Endodermal cell (in vitro differentiated cells): ENCODE results near the gene DDHD1. TPM values are rescaled to one million over a fixed set of nuclear protein-coding genes. Genes with fewer than 3 reads are reported as not detected.

Experiments
- DNase-seq: peaks from one replicate; pipeline ENCODE4 v3.0.0-alpha.2; 2017
- H3K27ac ChIP-seq: 2 replicates; pipeline ENCODE4 v1.5.1; 2013; ENCODE audit warnings: mild to moderate bottlenecking, low read depth, low read length, moderate library complexity
- H3K27me3 ChIP-seq: 2 replicates; pipeline ENCODE4 v1.6.1; 2013; ENCODE audit warnings: mild to moderate bottlenecking, low read length, moderate library complexity; ENCODE audit not compliant: insufficient read depth, control insufficient read depth, poor library complexity, severe bottlenecking
- H3K36me3 ChIP-seq: 2 replicates; pipeline ENCODE4 v1.7.0; 2013; ENCODE audit warnings: mild to moderate bottlenecking, low read length, moderate library complexity; ENCODE audit not compliant: control insufficient read depth, insufficient read depth
- H3K4me1 ChIP-seq: one replicate; pipeline ENCODE4 v1.7.0; 2013; ENCODE audit warnings: low read length; ENCODE audit not compliant: control insufficient read depth, insufficient read depth
- H3K4me3 ChIP-seq: 2 replicates; pipeline ENCODE4 v1.5.1; 2013; ENCODE audit warnings: mild to moderate bottlenecking, low read length, moderate library complexity
- H3K9ac ChIP-seq: 2 replicates; pipeline ENCODE4 v1.6.1; 2013; ENCODE audit warnings: mild to moderate bottlenecking, low read length, moderate library complexity; ENCODE audit not compliant: poor library complexity, severe bottlenecking; ENCODE audit errors: extremely low read depth
- H3K9me3 ChIP-seq: 2 replicates; pipeline ENCODE4 v1.6.1; 2013; ENCODE audit warnings: mild to moderate bottlenecking, low read length, moderate library complexity; ENCODE audit not compliant: control insufficient read depth
- H3K27ac Mint-ChIP-seq: 2 replicates; pipeline ENCODE4 v1.8.0; 2020; ENCODE audit warnings: mixed read lengths
- H3K27me3 Mint-ChIP-seq: 2 replicates; pipeline ENCODE4 v1.8.0; 2021; ENCODE audit warnings: mild to moderate bottlenecking, mixed read lengths; ENCODE audit not compliant: insufficient read depth
- H3K36me3 Mint-ChIP-seq: 2 replicates; pipeline ENCODE4 v1.8.0; 2020; ENCODE audit warnings: low read depth, mixed read lengths
- H3K4me1 Mint-ChIP-seq: 2 replicates; pipeline ENCODE4 v1.8.0; 2020; ENCODE audit warnings: mixed read lengths
- H3K4me3 Mint-ChIP-seq: 2 replicates; pipeline ENCODE4 v1.8.0; 2020; ENCODE audit warnings: mild to moderate bottlenecking, moderate library complexity, mixed read lengths
- H3K9me3 Mint-ChIP-seq: 2 replicates; pipeline ENCODE4 v1.8.0; 2020; ENCODE audit warnings: mild to moderate bottlenecking, mixed read lengths
- WGBS, 2 experiments: methylation state at CpG; one replicate each; pipeline versions ENCODE4 v1.1.5 to v1.1.7; 2013; ENCODE audit warnings: missing lambda C conversion rate in 2 of 2, mixed read lengths in 1 of 2; ENCODE audit not compliant: insufficient coverage in 1 of 2, insufficient read length in 1 of 2; 5-methylcytosine and 5-hydroxymethylcytosine counted together
- long read RNA-seq, 4 experiments: library from polyadenylated mRNA in 2 of 4; library from RNA in 1 of 4; library from capped mRNA in 1 of 4; stranded (forward) in 3 of 4; unstranded in 1 of 4; transcript quantifications; one replicate each; pipeline ENCODE4 v2.0.0, GENCODE V29; 2020 to 2021; ENCODE audit warnings: inconsistent platforms in 1 of 4
- polyA plus RNA-seq, 2 experiments: library from polyadenylated mRNA; stranded (reverse); fragments of 50-300 nt; gene quantifications; one replicate each; pipeline ENCODE4 v1.2.3, GENCODE V29; 2013
- total RNA-seq, 2 donors: library from RNA; stranded (reverse); fragmentation: NEBNext Ultra II Directional in 1 of 2; extraction: Animal tissue kit (Norgen Biotek cat#: 25700) in 1 of 2; gene quantifications; 2 replicates in 1 of 2; 3 replicates in 1 of 2; pipeline ENCODE4 v1.2.1, GENCODE V29; 2021
- TF ChIP-seq, protein P1 (sequence below): fragments of 200-600 bp; sonication (generic); conservative IDR thresholded peaks from 2 replicates; pipeline ENCODE4 v1.5.0; 2021; ENCODE audit warnings: antibody characterized with exemption, mild to moderate bottlenecking

DDHD1 gene
- total RNA-seq: 10 to 100 TPM; 26.2 to 27.1 TPM
- polyA plus RNA-seq (2013, experiment 1 of 2): 11.2 TPM
- polyA plus RNA-seq (2013, experiment 2 of 2): 11.2 TPM
- long read RNA-seq, experiment 1, full-length matches to known transcripts: 1 of 9 reads
- long read RNA-seq, experiment 1, partial matches to known transcripts: 2 of 9 reads
- long read RNA-seq, experiment 1, other reads (novel, unspliced or antisense): 6 of 9 reads
- long read RNA-seq, experiment 2, full-length matches to known transcripts: 20 of 57 reads
- long read RNA-seq, experiment 2, partial matches to known transcripts: 12 of 57 reads
- long read RNA-seq, experiment 2, other reads (novel, unspliced or antisense): 25 of 57 reads
- long read RNA-seq, experiment 3, full-length matches to known transcripts: 35 of 61 reads
- long read RNA-seq, experiment 3, partial matches to known transcripts: 13 of 61 reads
- long read RNA-seq, experiment 3, other reads (novel, unspliced or antisense): 13 of 61 reads
- long read RNA-seq, experiment 4: 0 reads

DNA sequence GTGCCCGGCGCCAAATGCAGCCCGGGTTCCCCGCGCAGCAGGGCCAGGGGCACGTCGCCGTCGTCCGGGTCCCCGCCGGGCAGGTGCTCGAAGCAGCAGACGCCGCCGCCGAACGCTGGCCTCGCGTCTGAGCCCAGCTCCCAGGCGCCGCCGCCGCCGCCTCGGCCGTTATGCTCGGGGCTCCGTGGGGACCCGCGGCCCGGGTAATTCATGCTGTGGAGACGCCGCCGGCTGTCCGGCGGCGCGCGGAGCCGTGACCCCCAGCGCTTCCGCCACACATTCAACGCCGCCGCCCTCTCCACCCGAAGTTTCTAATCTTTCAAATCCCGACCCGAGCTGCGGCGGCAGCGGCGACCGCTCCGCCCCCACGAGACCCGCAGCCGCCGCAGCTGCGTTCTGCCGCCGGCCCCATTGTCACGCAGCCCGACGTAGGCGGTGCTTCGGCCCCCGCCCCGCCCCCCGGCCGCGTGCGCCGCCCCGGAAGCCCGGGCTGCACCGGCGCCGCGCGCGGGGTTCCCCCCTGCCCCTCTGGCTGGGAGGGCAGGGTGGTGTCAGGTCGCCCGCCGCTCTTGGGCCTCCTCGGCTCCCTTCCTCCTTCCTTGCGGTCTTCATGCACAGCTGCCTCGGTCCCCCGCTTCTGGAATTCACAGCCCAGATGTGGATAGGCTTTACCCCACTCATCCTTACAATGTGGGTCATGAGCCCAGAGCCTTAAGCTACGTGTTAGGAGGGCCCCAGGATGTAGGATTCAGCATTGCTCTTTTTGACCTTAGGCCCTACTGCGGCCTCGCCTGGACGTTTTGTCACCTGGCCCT lies at the start of gene DDHD1:
Gene DDHD1 (minus strand): TSS at position 437 of the 815 bp plus-strand sequence. CDS start 225 bp downstream, at position 212.
- no peaks in the 10 kb centered on the region for H3K4me1 ChIP-seq
- H3K4me1 Mint-ChIP-seq: peaks cover 13% of the 10 kb centered on the region
- peak within 1 kb of the TSS; percentile 91 for H3K27ac Mint-ChIP-seq
- no peaks in the 10 kb centered on the region for H3K36me3 Mint-ChIP-seq
- TF ChIP-seq, protein P1, sequence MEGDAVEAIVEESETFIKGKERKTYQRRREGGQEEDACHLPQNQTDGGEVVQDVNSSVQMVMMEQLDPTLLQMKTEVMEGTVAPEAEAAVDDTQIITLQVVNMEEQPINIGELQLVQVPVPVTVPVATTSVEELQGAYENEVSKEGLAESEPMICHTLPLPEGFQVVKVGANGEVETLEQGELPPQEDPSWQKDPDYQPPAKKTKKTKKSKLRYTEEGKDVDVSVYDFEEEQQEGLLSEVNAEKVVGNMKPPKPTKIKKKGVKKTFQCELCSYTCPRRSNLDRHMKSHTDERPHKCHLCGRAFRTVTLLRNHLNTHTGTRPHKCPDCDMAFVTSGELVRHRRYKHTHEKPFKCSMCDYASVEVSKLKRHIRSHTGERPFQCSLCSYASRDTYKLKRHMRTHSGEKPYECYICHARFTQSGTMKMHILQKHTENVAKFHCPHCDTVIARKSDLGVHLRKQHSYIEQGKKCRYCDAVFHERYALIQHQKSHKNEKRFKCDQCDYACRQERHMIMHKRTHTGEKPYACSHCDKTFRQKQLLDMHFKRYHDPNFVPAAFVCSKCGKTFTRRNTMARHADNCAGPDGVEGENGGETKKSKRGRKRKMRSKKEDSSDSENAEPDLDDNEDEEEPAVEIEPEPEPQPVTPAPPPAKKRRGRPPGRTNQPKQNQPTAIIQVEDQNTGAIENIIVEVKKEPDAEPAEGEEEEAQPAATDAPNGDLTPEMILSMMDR: no peak
- peak within 1 kb of the TSS; percentile 97 for H3K4me3 Mint-ChIP-seq
- H3K9me3 Mint-ChIP-seq: no peaks in the 10 kb centered on the region
- H3K27me3 ChIP-seq: no peaks in the 10 kb centered on the region
- DNase-seq: peak; percentile 90
- no peaks in the 10 kb centered on the region for H3K9me3 ChIP-seq
- H3K4me3 ChIP-seq: peak within 1 kb of the TSS; percentile 90
- peak within 1 kb of the TSS; percentile 88 for H3K27ac ChIP-seq
- WGBS, 2 experiments: 4 to 17% methylated on average over 15 to 92 of the region's 93 CpGs
- H3K36me3 ChIP-seq: no peaks in the 10 kb centered on the region
- H3K27me3 Mint-ChIP-seq: no peaks in the 10 kb centered on the region
- peak within 1 kb of the TSS; percentile 63 for H3K9ac ChIP-seq

DNA sequence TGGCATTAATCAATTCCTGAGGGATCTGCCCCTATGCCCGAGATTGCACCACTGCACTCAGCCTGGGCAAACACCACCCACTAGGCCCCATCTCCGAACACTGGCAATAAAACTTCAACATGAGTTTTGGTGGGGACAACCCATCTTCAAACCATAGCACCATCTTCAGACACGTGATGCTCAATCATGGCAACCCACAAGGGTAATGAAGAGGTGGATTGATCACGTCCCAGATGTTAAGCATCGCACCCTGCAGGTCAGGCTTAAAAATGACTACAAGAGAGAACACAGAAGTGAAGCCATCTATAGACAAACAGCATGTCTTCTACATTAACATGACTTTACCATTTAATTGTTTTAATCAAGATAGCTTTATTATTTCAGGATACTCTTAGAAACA lies 42.8 kb upstream of the DDHD1 start:
- peaks cover 23% of the 10 kb centered on the region for H3K9me3 ChIP-seq
- 93 to 99% methylated on average over 2 to 5 of the region's 5 CpGs for WGBS, 2 experiments
- no peak overlapping the region for H3K27ac Mint-ChIP-seq
- H3K9ac ChIP-seq: no peak overlapping the region
- no peak for DNase-seq
- no peak overlapping the region for H3K27ac ChIP-seq
- H3K27me3 ChIP-seq: no peaks in the 10 kb centered on the region
- TF ChIP-seq, protein P1: no peak
- peaks cover 18% of the 10 kb centered on the region for H3K9me3 Mint-ChIP-seq
- H3K27me3 Mint-ChIP-seq: no peaks in the 10 kb centered on the region
- no peak overlapping the region for H3K4me3 Mint-ChIP-seq
- peaks cover 1% of the 10 kb centered on the region for H3K36me3 Mint-ChIP-seq
- no peaks in the 10 kb centered on the region for H3K4me1 Mint-ChIP-seq
- H3K36me3 ChIP-seq: no peaks in the 10 kb centered on the region
- H3K4me3 ChIP-seq: no peak overlapping the region
- no peaks in the 10 kb centered on the region for H3K4me1 ChIP-seq

DNA sequence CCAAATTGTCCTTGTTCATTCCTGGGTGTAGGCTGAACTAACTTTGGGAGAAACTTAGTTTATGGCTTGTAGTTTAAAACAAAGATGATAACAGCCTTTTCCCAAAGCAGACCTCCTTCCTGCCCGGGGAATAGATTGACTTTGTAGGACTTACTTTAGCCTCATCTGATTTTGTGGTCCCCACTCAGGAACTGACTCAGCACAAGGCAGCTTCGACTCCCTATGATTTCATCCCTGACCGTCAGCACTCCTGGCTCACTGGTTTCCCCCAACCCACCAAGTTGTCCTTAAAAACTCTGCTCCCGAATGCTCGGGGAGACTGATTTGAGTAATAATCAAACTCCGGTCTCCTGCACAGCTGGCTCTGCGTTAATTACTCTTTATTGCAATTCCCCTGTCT lies 40.1 kb upstream of the DDHD1 start:
- no peaks in the 10 kb centered on the region for H3K9me3 ChIP-seq
- H3K9ac ChIP-seq: no peak overlapping the region
- Mint-ChIP-seq H3K36me3 (no peaks in the 10 kb centered on the region), H3K4me1 (no peaks in the 10 kb centered on the region), H3K27me3 (no peaks in the 10 kb centered on the region), H3K9me3 (no peaks in the 10 kb centered on the region), H3K4me3 (no peak overlapping the region), H3K27ac (no peak overlapping the region)
- no peaks in the 10 kb centered on the region for H3K27me3 ChIP-seq
- H3K4me1 ChIP-seq: no peaks in the 10 kb centered on the region
- no peak overlapping the region for H3K27ac ChIP-seq
- 89 to 94% methylated on average over 7 of the region's 7 CpGs for WGBS, 2 experiments
- H3K36me3 ChIP-seq: no peaks in the 10 kb centered on the region
- no peak overlapping the region for H3K4me3 ChIP-seq
- no peak for DNase-seq
- TF ChIP-seq, protein P1: no peak
